Body of pancreas (tissue), 4 donors: ENCODE data around the gene SERBP1. TPM values are rescaled to one million over a fixed set of nuclear protein-coding genes. Genes with fewer than 3 reads are reported as not detected.
"Not testable (repeated sequence)": the region's sequence is repeated elsewhere in the genome, so short reads cannot be mapped to it uniquely, and the experiment has no call there.

Experiments used
- ATAC-seq: fragments of 150-250 bp; one replicate; pipeline ENCODE4 v1.9.1; 2016
- DNase-seq, 4 donors: peaks; one replicate each; pipeline ENCODE4 v3.0.0-alpha.2; 2019
- H3K27ac ChIP-seq, 4 donors: fragments of 200-600 bp; sonication (generic); 1 replicate in 3 of 4; 2 replicates in 1 of 4; pipeline versions ENCODE4 v1.5.1 to v1.6.1; 2016 to 2019; ENCODE audit warnings: mild to moderate bottlenecking in 1 of 4, mixed read lengths in 1 of 4, moderate library complexity in 1 of 4
- H3K27me3 ChIP-seq, 2 donors: fragments of 200-600 bp; sonication (generic); one replicate each; pipeline ENCODE4 v1.6.0; 2016; ENCODE audit warnings: mild to moderate bottlenecking in 1 of 2
- H3K36me3 ChIP-seq, 2 donors: fragments of 200-600 bp; sonication (generic); replicated peaks in 1 of 2; 2 replicates each; pipeline ENCODE4 v1.5.1; 2016; ENCODE audit warnings: low read depth in 2 of 2; ENCODE audit not compliant: insufficient read depth in 1 of 2
- H3K4me1 ChIP-seq: fragments of 200-600 bp; sonication (generic); one replicate; pipeline ENCODE4 v1.6.0; 2016
- H3K4me3 ChIP-seq, 2 donors: fragments of 200-600 bp; sonication (generic); 1 replicate in 1 of 2; 2 replicates in 1 of 2; pipeline ENCODE4 v1.5.1; 2016 to 2019
- H3K9me3 ChIP-seq, 3 donors: fragments of 200-600 bp; sonication (generic); 1 replicate in 2 of 3; 2 replicates in 1 of 3; pipeline ENCODE4 v1.5.1; 2016
- CTCF ChIP-seq, 7 experiments: fragments of 450-650 bp in 4 of 7; fragments of 200-600 bp in 3 of 7; sonication (generic) in 3 of 7; IDR thresholded peaks; one replicate each; pipeline ENCODE4 v1.5.1; 2016 to 2019; ENCODE audit warnings: antibody characterized with exemption in 7 of 7
- POLR2A ChIP-seq, 3 donors: fragments of 450-650 bp; IDR thresholded peaks; one replicate each; pipeline ENCODE4 v1.6.1; 2016; ENCODE audit warnings: antibody characterized with exemption in 3 of 3, mild to moderate bottlenecking in 2 of 3
- WGBS, 2 donors: methylation state at CpG; one replicate each; pipeline ENCODE4 v1.1.5; 2017; 5-methylcytosine and 5-hydroxymethylcytosine counted together
- intact Hi-C: fragments of 100-400 bp; cut with DNase I; formaldehyde crosslinking; loops from one replicate; pipeline ENCODE4 v1.15.1; 2023
- total RNA-seq, 2 donors: library from RNA; depleted of rRNA; stranded (reverse); fragments of >200 nt; gene quantifications; one replicate each; pipeline ENCODE4 v1.1.0, GENCODE V29; 2016

The SERBP1 gene
- total RNA-seq, 2 donors from 2014 or later, result 77.5 to 123 TPM

DNA sequence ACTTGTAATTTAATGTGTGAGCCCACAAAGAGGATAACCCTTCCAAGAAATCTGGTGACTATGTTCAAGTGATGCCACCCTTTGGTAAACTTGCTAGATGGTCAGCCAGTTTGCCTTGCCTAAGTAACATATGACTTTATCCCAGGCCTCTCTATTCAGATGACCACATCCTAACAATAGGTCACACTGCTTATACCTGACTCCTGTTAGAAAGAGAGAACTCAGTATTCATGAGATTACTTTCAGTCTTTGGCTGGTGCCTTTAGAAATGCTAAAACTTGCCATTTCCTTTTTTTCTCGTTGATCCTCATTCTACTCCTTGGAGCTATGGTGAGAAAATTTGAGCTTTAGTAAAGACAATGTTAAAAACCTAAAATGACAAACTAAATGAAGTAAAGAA is 28.5 kb upstream of the SERBP1 start:
- H3K27ac ChIP-seq, result no peak overlapping the region
- TF ChIP-seq CTCF (IDR thresholded peaks at IDR 0.05), result no peak
- no peak for TF ChIP-seq POLR2A (IDR thresholded peaks at IDR 0.05)
- H3K36me3 ChIP-seq, result no peaks in the 10 kb centered on the region
- no peak for ATAC-seq
- H3K9me3 ChIP-seq, result no peaks in the 10 kb centered on the region
- intact Hi-C loops, result no loop called here
- no peaks in the 10 kb centered on the region for H3K27me3 ChIP-seq
- no peak overlapping the region for H3K4me3 ChIP-seq
- 45 to 53% methylated on average over 1 of the region's 1 CpG for WGBS, 2 donors
- DNase-seq, result no peak
- no peaks in the 10 kb centered on the region for H3K4me1 ChIP-seq

GRCh38 chr1:67457247-67457646 is 27.0 kb upstream of the SERBP1 start:
- TF ChIP-seq CTCF (IDR thresholded peaks at IDR 0.05) (no peak), POLR2A (IDR thresholded peaks at IDR 0.05) (no peak)
- Histone ChIP-seq H3K36me3 (no peaks in the 10 kb centered on the region), H3K27me3 (no peaks in the 10 kb centered on the region), H3K9me3 (no peaks in the 10 kb centered on the region), H3K4me1 (no peaks in the 10 kb centered on the region), H3K4me3 (no peak overlapping the region), H3K27ac (no peak overlapping the region)
- WGBS, 2 donors, result 76 to 85% methylated on average over 1 of the region's 1 CpG
- ATAC-seq, result no peak
- intact Hi-C loops, result no loop called here
- DNase-seq, result no peak

DNA sequence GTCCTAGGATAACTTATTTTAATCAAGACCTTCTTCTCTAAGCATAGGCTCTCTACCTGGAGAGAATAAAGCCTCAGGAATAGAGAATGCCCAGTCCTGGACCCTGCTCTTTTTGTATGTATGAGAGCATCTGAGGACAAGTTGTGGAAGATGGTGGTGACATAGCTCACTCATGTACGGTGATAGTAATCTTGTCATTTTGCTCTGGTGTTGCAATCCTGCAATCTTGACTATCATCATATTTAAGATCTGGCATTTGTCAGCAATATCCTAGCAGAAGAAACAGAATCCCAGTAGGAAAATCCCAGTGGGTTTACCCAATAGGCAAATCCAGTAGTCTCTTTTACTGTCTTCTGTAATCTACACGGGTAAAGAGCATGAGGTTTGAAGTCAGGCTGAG is 21.6 kb upstream of the SERBP1 start:
- Histone ChIP-seq H3K4me3 (no peak overlapping the region), H3K27ac (no peak overlapping the region), H3K27me3 (no peaks in the 10 kb centered on the region), H3K4me1 (no peaks in the 10 kb centered on the region), H3K36me3 (no peaks in the 10 kb centered on the region), H3K9me3 (no peaks in the 10 kb centered on the region)
- 62 to 74% methylated on average over 2 of the region's 2 CpGs for WGBS, 2 donors
- DNase-seq (no peak), ATAC-seq (no peak)
- intact Hi-C loops, result no loop called here
- TF ChIP-seq CTCF (IDR thresholded peaks at IDR 0.05) (no peak), POLR2A (IDR thresholded peaks at IDR 0.05) (no peak)

DNA sequence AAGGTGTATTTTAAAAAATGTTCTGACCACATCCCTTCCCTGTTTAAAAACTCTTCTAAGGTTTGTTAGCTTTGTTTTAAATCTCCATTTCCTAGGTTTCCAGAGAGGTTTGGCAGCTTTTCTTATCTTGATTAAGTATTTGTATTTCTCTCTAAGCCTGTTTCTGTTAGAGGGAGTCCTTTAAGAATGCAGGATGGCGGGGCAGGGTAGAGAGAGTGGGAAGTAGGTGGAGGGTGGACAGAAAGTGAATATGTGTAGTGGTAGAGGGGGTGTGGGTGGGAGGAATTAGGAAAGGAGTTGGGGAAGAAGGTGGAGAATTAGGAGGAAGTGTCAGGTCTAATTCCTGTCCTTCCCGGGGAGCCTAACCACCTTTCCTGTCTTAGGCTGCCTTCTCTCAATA is 21.2 kb upstream of the SERBP1 start:
- WGBS, 2 donors, result 50 to 69% methylated on average over 2 of the region's 2 CpGs
- no peak for TF ChIP-seq POLR2A (IDR thresholded peaks at IDR 0.05)
- no peak for TF ChIP-seq CTCF (IDR thresholded peaks at IDR 0.05)
- no peak overlapping the region for H3K4me3 ChIP-seq
- H3K9me3 ChIP-seq, result no peaks in the 10 kb centered on the region
- intact Hi-C loops, result no loop called here
- no peaks in the 10 kb centered on the region for H3K27me3 ChIP-seq
- no peaks in the 10 kb centered on the region for H3K36me3 ChIP-seq
- ATAC-seq, result no peak
- DNase-seq, result no peak
- H3K4me1 ChIP-seq, result no peaks in the 10 kb centered on the region
- no peak overlapping the region for H3K27ac ChIP-seq

DNA sequence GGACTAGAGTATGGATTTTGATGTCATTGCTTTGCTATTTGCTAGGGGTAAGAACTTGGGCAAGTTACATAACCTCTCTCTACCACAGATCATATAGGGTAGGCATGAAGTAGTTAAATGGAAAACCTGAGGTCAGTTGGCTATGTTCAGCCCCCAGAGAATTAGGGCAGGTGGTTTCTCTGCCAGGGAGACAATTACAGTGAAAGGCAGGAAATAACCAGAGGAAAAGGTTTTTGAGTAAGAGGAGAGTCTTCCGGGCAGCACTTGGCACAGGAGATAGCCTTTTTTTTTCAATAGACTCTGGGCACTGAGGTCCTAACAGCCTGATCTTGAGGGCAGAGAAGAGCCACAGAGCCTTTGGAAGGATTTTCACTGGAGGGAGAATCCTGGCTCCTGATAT is 16.7 kb upstream of the SERBP1 start:
- no peaks in the 10 kb centered on the region for H3K27me3 ChIP-seq
- ATAC-seq (no peak), DNase-seq (no peak)
- WGBS, 2 donors, result 33 to 50% methylated on average over 1 of the region's 1 CpG
- no peak overlapping the region for H3K27ac ChIP-seq
- no peaks in the 10 kb centered on the region for H3K9me3 ChIP-seq
- intact Hi-C loops, result no loop called here
- TF ChIP-seq CTCF (IDR thresholded peaks at IDR 0.05), result no peak
- no peak for TF ChIP-seq POLR2A (IDR thresholded peaks at IDR 0.05)
- H3K4me3 ChIP-seq, result no peak overlapping the region
- no peaks in the 10 kb centered on the region for H3K4me1 ChIP-seq
- no peaks in the 10 kb centered on the region for H3K36me3 ChIP-seq

- ATAC-seq, intact Hi-C loops: not testable (repeated sequence)
These were observed 15.8 kb upstream of the SERBP1 start for GRCh38 chr1:67446014-67446413.

More at GRCh38 chr1:67446014-67446413, 15.8 kb upstream of the SERBP1 start:
- not testable (repeated sequence) for H3K4me1 ChIP-seq, H3K27ac ChIP-seq, H3K9me3 ChIP-seq, DNase-seq, H3K36me3 ChIP-seq, H3K4me3 ChIP-seq, H3K27me3 ChIP-seq
- WGBS, 2 donors, result 74 to 81% methylated on average over 4 to 5 of the region's 5 CpGs
